HG02973 (cell line): ENCODE results near the gene NCEH1.
"Not testable (repeated sequence)": the region's sequence is repeated elsewhere in the genome, so short reads cannot be mapped to it uniquely, and the experiment has no call there.

Source experiments
- ATAC-seq: cut with Tn5 transposase; IDR thresholded peaks from one replicate; pipeline ENCODE4 v1.9.1; 2021; ENCODE audit warnings: moderate library complexity; ENCODE audit not compliant: unreplicated experiment

The NCEH1 gene

GRCh38 chr3:172614340-172615274 lies 96.3 kb downstream of the NCEH1 start:
- no peak for ATAC-seq

GRCh38 chr3:172613845-172614244 lies 97.0 kb downstream of the NCEH1 start:
- ATAC-seq: no peak

GRCh38 chr3:172612871-172613678 lies 97.8 kb downstream of the NCEH1 start:
- no peak for ATAC-seq

- no peak for ATAC-seq
These were observed 101.1 kb downstream of the NCEH1 start for GRCh38 chr3:172609750-172610149.

GRCh38 chr3:172608575-172608974 lies 102.3 kb downstream of the NCEH1 start:
- ATAC-seq: no peak

- ATAC-seq: no peak
These were observed 103.4 kb downstream of the NCEH1 start for GRCh38 chr3:172607305-172608121.

- ATAC-seq: no peak
These were observed 104.8 kb downstream of the NCEH1 start for GRCh38 chr3:172606021-172606420.

GRCh38 chr3:172604895-172605646 lies 105.8 kb downstream of the NCEH1 start:
- ATAC-seq: no peak

GRCh38 chr3:172601066-172601832 lies 109.6 kb downstream of the NCEH1 start:
- no peak for ATAC-seq

- no peak for ATAC-seq
These were observed 110.2 kb downstream of the NCEH1 start for GRCh38 chr3:172600644-172601065.

GRCh38 chr3:172598904-172599303 lies 112.0 kb downstream of the NCEH1 start:
- no peak for ATAC-seq

- no peak for ATAC-seq
These were observed 114.5 kb downstream of the NCEH1 start for GRCh38 chr3:172596394-172596706.

DNA sequence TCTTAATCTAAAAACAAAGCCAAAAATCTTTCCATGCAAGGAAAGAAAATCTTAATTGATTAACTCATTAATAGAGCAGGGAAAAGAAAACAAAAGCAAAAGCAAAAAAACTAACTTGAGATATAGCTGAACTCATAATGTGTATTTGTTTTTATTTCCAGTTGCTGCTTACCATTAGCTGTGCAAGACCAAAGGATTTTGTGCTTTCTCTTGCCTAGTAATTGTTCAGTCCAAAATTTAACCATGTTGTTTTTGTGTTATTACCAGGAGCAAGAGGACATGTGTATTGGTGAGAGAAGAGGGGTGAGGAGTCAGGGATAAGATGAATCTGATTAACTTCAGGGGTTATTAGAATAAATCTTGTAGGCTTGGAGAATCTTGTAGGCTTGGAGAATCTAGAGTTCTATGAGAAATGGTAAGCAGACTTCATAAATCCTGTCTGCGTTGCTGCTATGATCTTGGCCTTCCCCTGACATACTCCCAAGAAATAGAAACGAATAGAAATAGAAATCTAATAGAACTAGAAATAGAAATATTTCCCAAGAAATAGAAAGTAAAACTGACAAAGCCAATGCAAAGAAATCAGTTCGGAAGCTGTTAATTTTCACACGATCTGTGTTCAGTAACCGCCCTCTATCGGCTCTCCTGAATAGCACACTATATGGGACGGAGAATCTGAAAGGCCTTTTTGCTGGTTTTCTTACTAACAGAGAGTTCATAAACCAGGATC lies 115.0 kb downstream of the NCEH1 start:
- peak; percentile 41 for ATAC-seq

GRCh38 chr3:172594900-172595663 lies 115.8 kb downstream of the NCEH1 start:
- ATAC-seq: not testable (repeated sequence)

DNA sequence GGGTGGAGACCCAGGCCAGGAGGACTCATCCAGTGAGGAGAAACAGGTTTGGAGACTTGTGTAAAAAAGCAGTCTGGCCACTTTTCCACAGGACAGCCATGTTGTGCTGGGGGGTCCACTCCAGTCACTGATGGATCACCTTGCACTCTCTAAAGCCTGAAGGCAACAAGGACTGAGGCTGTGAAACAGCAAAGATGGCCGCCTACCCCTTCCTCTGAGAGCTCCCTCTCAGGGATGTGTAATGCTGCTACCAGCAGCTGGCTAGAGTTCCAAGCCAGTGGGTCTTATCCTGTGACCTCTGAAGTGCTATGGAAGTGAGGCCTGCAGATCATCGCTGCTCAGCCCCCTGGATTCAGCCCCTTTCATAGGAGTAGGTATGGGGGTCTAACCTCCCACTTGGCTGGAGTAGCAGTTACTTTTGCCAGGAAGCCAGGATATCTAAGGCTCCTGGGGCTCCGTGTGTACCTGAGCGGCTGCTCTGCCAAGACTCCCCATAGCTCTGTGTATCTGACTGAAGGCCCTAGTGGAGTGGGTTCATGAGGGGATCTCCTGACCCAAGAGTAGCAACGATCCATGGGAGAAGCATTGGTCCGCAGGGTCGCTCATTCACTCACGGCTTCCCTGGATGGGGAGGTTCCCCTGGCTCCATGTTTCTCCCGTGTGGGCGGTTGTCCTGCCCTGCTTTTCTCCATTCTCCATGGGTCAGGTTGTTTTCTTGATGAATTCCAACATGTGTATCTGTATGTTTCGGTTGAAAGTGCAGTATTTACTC lies 117.8 kb downstream of the NCEH1 start:
- ATAC-seq: no peak

GRCh38 chr3:172591876-172592771 lies 118.7 kb downstream of the NCEH1 start:
- peak; percentile 88 for ATAC-seq
